ENCODE data around the gene LPAR2. TPM values are rescaled to one million over a fixed set of nuclear protein-coding genes. Genes with fewer than 3 reads are reported as not detected.

Gene LPAR2
- total and polyA plus RNA-seq, 10 of the 15 experiments (the other 5 are each of a cell fraction or from before 2014, with no cell fraction given): 0.98 to 23.8 (median 10.2) TPM

- TF ChIP-seq ZBTB11 (CRISPR knock-in tag; IDR thresholded peaks at IDR 0.05): no peak
These were observed 6.7 kb upstream of the LPAR2 start (continued) for GRCh38 chr19:19634516-19635312.

GRCh38 chr19:19633711-19634515, 5.9 kb upstream of the LPAR2 start:
- H3K36me3 ChIP-seq (ENCODE audit: control insufficient read depth in 2 of 2, insufficient read depth in 2 of 2, low read length in 1 of 2): peaks cover 23 to 33% of the 10 kb centered on the region in 2 experiments
- DNase-seq (ENCODE audit: low read depth, low spot score): no peak
- no peaks in the 10 kb centered on the region for H3K9me3 ChIP-seq (replicated peaks; ENCODE audit: control insufficient read depth, insufficient read depth, low read length)
- H3K9ac ChIP-seq (ENCODE audit: control insufficient read depth, insufficient read depth, low read length): no peak overlapping the region
- H4K20me1 ChIP-seq (ENCODE audit: control insufficient read depth, insufficient read depth): no peaks in the 10 kb centered on the region
- intact Hi-C loops (cut with micrococcal nuclease; ENCODE audit: unreplicated experiment) (no loop called here), in situ Hi-C loops (cut with MboI) (no loop called here)
- H3K27ac ChIP-seq (ENCODE audit: control insufficient read depth, insufficient read depth): no peak overlapping the region
- 97% methylated on average over 17 of the region's 22 CpGs for WGBS (ENCODE audit: insufficient coverage, insufficient replicate concordance, low lambda C conversion rate, missing lambda C conversion rate)
- no TSS peak for BruUV-seq (replicated peaks)
- CTCF ChIA-PET: interaction anchor here (0.8 to 1.6 kb wide), 2 partner anchors 81 to 318 kb away, joined by 3 to 5 read pairs; no protein-coding TSS in a partner anchor
- H3K4me2 ChIP-seq (ENCODE audit: control insufficient read depth, insufficient read depth): no peak overlapping the region
- no peaks in the 10 kb centered on the region for H3K79me2 ChIP-seq (ENCODE audit: control insufficient read depth, insufficient read depth, low read length)
- H3K27me3 ChIP-seq (replicated peaks in 1 of 2; ENCODE audit: control insufficient read depth in 2 of 2, insufficient read depth in 2 of 2, low read length in 1 of 2): no peaks in the 10 kb centered on the region
- RAD21 ChIA-PET (ENCODE audit: unreplicated experiment): interaction anchor here (0.6 kb wide), 1 partner anchor 30 kb away, joined by 8 read pairs; no protein-coding TSS in a partner anchor
- SMC1A ChIA-PET (ENCODE audit: uncharacterized antibody, unreplicated experiment): no interaction called here
- no peak overlapping the region for H3K4me3 ChIP-seq
- no peak for FAIRE-seq
- no peak overlapping the region for H2AFZ ChIP-seq (ENCODE audit: control insufficient read depth, low read depth, low read length)
- no peak for ATAC-seq
- POLR2A ChIA-PET: interaction anchor here (1.1 kb wide), 1 partner anchor 14 kb away, joined by 4 read pairs; no protein-coding TSS in a partner anchor
- H3K4me1 ChIP-seq (ENCODE audit: control insufficient read depth, insufficient read depth, low read length): no peaks in the 10 kb centered on the region; the same call in 1 of the 2 replicates
- TF ChIP-seq NFIC (IDR thresholded peaks at IDR 0.05; ENCODE audit: low read depth, low read length) (no peak), HDGF (IDR thresholded peaks at IDR 0.05) (no peak), NR2C1 (IDR thresholded peaks at IDR 0.05) (peak; percentile 90), ZNF687 (IDR thresholded peaks at IDR 0.05) (no peak), CHD2 (IDR thresholded peaks at IDR 0.05; ENCODE audit: borderline replicate concordance, low read depth, low read length) (no peak), ZNF274 (IDR thresholded peaks at IDR 0.05; ENCODE audit: insufficient read depth, insufficient read length) (no peak), BMI1 (IDR thresholded peaks at IDR 0.05; ENCODE audit: borderline replicate concordance) (no peak), ZBTB11 (CRISPR knock-in tag; IDR thresholded peaks at IDR 0.05) (no peak)

Measured in GM12878 (cell line).